Breast epithelium (tissue), 4 donors: ENCODE results near the gene CDH5. TPM values are rescaled to one million over a fixed set of nuclear protein-coding genes. Genes with fewer than 3 reads are reported as not detected.
A peak's percentile ranks its signal among the peaks of the same experiment; 100 is the strongest.

Experiments used
- DNase-seq, 2 donors: peaks; one replicate each; pipeline ENCODE4 v3.0.0-alpha.2; 2019; ENCODE audit warnings: low spot score in 2 of 2
- H3K27ac ChIP-seq, 2 donors: fragments of 200-600 bp; sonication (generic) in 1 of 2; one replicate each; pipeline ENCODE4 v1.5.1; 2016 to 2019; ENCODE audit warnings: mild to moderate bottlenecking in 1 of 2
- H3K27me3 ChIP-seq, 2 donors: fragments of 200-600 bp; sonication (generic) in 1 of 2; one replicate each; pipeline versions ENCODE4 v1.5.1 to v1.6.0; 2017 to 2019; ENCODE audit warnings: control low read depth in 1 of 2, mild to moderate bottlenecking in 1 of 2
- H3K36me3 ChIP-seq: fragments of 200-600 bp; one replicate; pipeline ENCODE4 v1.5.1; 2019
- H3K4me1 ChIP-seq, 2 donors: fragments of 200-600 bp; sonication (generic); one replicate each; pipeline ENCODE4 v1.5.1; 2016 to 2019; ENCODE audit warnings: control low read depth in 1 of 2
- H3K4me3 ChIP-seq, 3 donors: fragments of 200-600 bp; sonication (generic); 1 replicate in 2 of 3; 2 replicates in 1 of 3; pipeline ENCODE4 v1.5.1; 2016 to 2019; ENCODE audit warnings: mild to moderate bottlenecking in 3 of 3, moderate library complexity in 2 of 3
- H3K9me3 ChIP-seq, 2 donors: fragments of 200-600 bp; sonication (generic) in 1 of 2; one replicate each; pipeline ENCODE4 v1.5.1; 2016 to 2019; ENCODE audit warnings: control low read depth in 1 of 2
- CTCF ChIP-seq, 3 donors: fragments of 450-650 bp; IDR thresholded peaks; one replicate each; pipeline ENCODE4 v1.5.1; 2016 to 2017; ENCODE audit warnings: antibody characterized with exemption in 3 of 3, mild to moderate bottlenecking in 3 of 3, moderate library complexity in 3 of 3
- POLR2A ChIP-seq: fragments of 450-650 bp; IDR thresholded peaks from one replicate; pipeline ENCODE4 v1.6.1; 2016; ENCODE audit warnings: antibody characterized with exemption, mild to moderate bottlenecking, moderate library complexity
- POLR2AphosphoS5 ChIP-seq, 3 donors: sonication (generic); formaldehyde crosslinking; IDR thresholded peaks; one replicate each; pipeline ENCODE4 v1.6.1; 2017; ENCODE audit warnings: antibody characterized with exemption in 3 of 3
- intact Hi-C: fragments of 100-400 bp; cut with DNase I; formaldehyde crosslinking; loops from one replicate; pipeline ENCODE4 v1.15.1; 2023; ENCODE audit warnings: low total_unique reads
- total RNA-seq, 3 donors: library from RNA; depleted of rRNA; stranded (reverse); fragments of >200 nt; gene quantifications; one replicate each; pipeline ENCODE4 v1.1.0, GENCODE V29; 2016

Gene CDH5
- total RNA-seq, 3 donors from 2014 or later = 19.2 to 52.8 (median 45.1) TPM

DNA sequence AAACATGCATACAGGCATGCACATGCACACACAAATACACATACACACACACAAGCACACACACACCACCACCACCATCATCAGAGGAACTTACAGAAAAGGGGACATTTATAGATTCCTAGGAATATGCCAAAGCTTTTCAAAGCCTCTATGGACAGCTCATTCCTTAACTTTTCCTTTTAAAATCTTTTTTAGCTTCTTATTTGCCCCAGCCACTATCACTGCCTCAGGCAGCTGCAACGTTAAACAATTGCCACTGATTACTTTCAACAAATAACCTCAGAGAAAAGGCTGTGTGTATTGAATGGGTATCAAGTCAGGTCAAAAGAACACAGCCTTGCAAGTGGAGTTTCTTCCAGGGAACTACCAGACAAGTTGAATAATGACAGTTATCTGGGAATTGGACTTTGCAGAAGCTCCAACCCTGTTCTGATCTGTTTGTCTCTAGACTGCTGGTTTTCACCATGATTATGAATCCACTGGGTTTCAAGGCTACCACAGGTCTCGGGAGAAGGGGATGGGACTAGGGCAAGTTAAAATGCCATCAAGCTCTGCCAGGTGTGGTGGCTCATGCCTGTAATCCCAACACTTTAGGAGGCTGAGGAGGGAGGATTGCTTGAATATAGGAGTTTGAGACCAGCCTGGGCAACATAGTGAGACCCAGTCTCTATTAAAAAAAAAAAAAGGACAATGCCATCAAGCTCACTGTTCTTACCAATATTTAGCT is 38.7 kb downstream of the CDH5 start:
- H3K4me1 ChIP-seq = peaks cover 0 to 7% of the 10 kb centered on the region in 2 donors
- DNase-seq = no peak
- TF ChIP-seq POLR2A (no peak), CTCF (IDR thresholded peaks at IDR 0.05) (no peak), POLR2AphosphoS5 (IDR thresholded peaks at IDR 0.05) (no peak)
- no peaks in the 10 kb centered on the region for H3K9me3 ChIP-seq
- H3K27me3 ChIP-seq = no peaks in the 10 kb centered on the region
- no peak overlapping the region for H3K4me3 ChIP-seq
- H3K27ac ChIP-seq = no peak overlapping the region
- intact Hi-C loops = loop anchor here (5.0 to 10.0 kb wide), 2 partner anchors 77 to 460 kb away; no protein-coding TSS in a partner anchor
- H3K36me3 ChIP-seq = no peaks in the 10 kb centered on the region

DNA sequence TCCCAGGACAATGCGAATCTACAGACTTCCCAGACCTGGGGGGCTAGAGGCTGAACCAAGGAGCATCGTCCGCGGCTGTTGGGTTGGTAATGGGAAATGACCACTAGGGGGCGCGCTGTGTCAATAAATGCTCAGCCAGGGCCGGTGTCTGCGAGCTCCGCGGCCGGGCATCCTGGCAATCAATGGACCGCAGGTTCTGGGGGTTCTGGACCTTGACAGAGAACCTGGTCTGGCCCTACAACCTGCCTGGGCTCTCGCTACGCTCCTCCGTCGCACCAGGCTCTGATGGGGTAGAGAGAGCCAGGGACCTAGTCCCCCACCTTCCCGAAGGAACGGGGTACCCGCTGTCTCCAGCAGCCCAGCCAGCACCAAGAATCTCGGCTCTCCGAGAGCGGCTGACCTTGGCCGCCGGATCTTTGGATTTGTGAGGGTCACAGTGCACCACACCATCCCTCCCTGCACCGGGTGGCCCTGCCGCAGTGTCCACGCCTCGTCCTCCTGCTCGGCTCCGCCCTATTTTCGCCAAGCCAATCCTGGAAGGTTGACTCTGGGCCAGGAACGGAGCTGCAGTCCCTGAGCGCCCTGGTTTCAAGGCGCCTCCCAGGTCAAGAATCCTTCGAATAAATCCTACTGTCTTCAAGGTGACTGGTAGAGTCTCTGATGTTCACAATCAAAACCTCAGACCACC is 40.2 kb downstream of the CDH5 start:
- peak; percentile 71 to 88 for DNase-seq
- Histone ChIP-seq H3K36me3 (no peaks in the 10 kb centered on the region), H3K4me3 (peak overlapping the region; percentile 34 to 77 (median 56)), H3K4me1 (peaks cover 0 to 7% of the 10 kb centered on the region in 2 donors), H3K27ac (peak overlapping the region in 1 of 2 donors; percentile 33), H3K27me3 (no peaks in the 10 kb centered on the region), H3K9me3 (no peaks in the 10 kb centered on the region)
- intact Hi-C loops = loop anchor here (5.0 to 10.0 kb wide), 2 partner anchors 76 to 458 kb away; no protein-coding TSS in a partner anchor
- TF ChIP-seq POLR2A = no peak
- peak in 1 of 3 donors; percentile 7 for TF ChIP-seq POLR2AphosphoS5 (IDR thresholded peaks at IDR 0.05)
- TF ChIP-seq CTCF (IDR thresholded peaks at IDR 0.05) = peak; percentile 89 to 96 (median 90)

DNA sequence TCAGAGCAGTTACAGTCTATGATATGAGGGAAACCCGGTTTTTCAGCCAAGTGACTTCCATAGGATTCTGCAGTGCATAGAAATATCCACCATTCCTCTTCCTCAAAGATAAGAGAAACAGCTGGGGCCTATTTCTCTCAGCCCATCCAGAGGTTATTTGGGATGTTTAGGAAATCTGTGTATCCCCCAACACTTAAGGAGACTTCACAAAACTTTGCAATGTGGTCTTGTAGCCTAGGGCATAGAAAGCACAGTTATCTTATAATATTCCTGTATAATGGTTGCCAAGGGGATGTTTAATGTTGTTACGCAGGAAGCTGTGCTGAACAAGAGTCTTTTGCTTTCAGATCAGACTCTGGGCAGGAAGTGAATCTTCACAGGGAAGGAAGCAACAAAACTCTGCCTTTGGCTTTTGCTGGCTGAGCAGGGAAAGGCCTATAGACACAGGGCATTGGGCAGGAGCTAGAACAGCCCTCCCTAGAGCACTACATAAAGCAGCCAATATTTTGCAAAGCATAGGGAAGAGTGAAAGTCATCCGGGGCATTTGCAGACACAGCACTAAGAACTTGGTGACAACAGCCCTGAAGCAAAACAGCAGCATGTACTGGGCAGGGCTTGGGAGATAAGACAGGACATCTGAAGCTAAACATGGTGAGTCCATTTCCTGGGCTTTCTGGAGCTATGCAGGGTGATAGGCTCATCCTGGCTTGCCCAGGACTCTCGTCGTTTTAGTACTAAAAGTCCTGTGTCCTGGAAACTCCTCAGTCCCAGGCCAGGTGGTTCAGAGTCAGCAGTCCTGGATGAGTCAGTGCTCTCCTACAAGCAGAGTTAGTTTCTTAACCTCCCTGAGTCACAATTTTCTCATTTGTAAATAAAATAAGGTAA is 41.9 kb downstream of the CDH5 start:
- TF ChIP-seq CTCF (IDR thresholded peaks at IDR 0.05) (no peak), POLR2AphosphoS5 (IDR thresholded peaks at IDR 0.05) (no peak), POLR2A (no peak)
- no peaks in the 10 kb centered on the region for H3K36me3 ChIP-seq
- H3K27me3 ChIP-seq = no peaks in the 10 kb centered on the region
- DNase-seq = peak in 1 of 2 donors; percentile 44
- H3K4me1 ChIP-seq = peaks cover 0 to 7% of the 10 kb centered on the region in 2 donors
- intact Hi-C loops = loop anchor here (5.0 to 10.0 kb wide), 2 partner anchors 74 to 456 kb away; no protein-coding TSS in a partner anchor
- peak overlapping the region; percentile 27 to 88 for H3K27ac ChIP-seq
- no peaks in the 10 kb centered on the region for H3K9me3 ChIP-seq
- H3K4me3 ChIP-seq = peak overlapping the region in 1 of 3 donors; percentile 16

GRCh38 chr16:66409156-66409555 is 42.7 kb downstream of the CDH5 start:
- no peak overlapping the region for H3K4me3 ChIP-seq
- peak overlapping the region in 1 of 2 donors; percentile 88 for H3K27ac ChIP-seq
- H3K36me3 ChIP-seq = no peaks in the 10 kb centered on the region
- intact Hi-C loops = loop anchor here (5.0 to 10.0 kb wide), 2 partner anchors 73 to 456 kb away; no protein-coding TSS in a partner anchor
- H3K27me3 ChIP-seq = no peaks in the 10 kb centered on the region
- TF ChIP-seq POLR2AphosphoS5 (IDR thresholded peaks at IDR 0.05) (no peak), CTCF (IDR thresholded peaks at IDR 0.05) (no peak), POLR2A (no peak)
- no peaks in the 10 kb centered on the region for H3K9me3 ChIP-seq
- no peak for DNase-seq
- peaks cover 0 to 7% of the 10 kb centered on the region in 2 donors for H3K4me1 ChIP-seq
